Smooth muscle cell (in vitro differentiated cells): ENCODE data around the gene TEN1. TPM values are rescaled to one million over a fixed set of nuclear protein-coding genes. Genes with fewer than 3 reads are reported as not detected.

ENCODE experiments used
- DNase-seq: peaks from one replicate; lab custom pipeline; 2025; ENCODE audit not compliant: unreplicated experiment; lab: John Stamatoyannopoulos, UW
- H2AFZ ChIP-seq: fragments of 200-600 bp; sonication (generic); 2 replicates; pipeline ENCODE4 v1.6.0; 2016; ENCODE audit warnings: antibody characterized with exemption, low read depth, mild to moderate bottlenecking
- H3F3A ChIP-seq: fragments of 200-600 bp; sonication (generic); 2 replicates; pipeline ENCODE4 v1.6.0; 2017; ENCODE audit warnings: antibody characterized with exemption, low read depth
- H3K27ac ChIP-seq: fragments of 200-600 bp; sonication (generic); 2 replicates; pipeline ENCODE4 v1.5.1; 2016; ENCODE audit warnings: low read depth, mild to moderate bottlenecking
- H3K27me3 ChIP-seq: fragments of 200-600 bp; sonication (generic); 2 replicates; pipeline ENCODE4 v1.6.1; 2016; ENCODE audit warnings: low read depth, mild to moderate bottlenecking
- H3K36me3 ChIP-seq: fragments of 200-600 bp; sonication (generic); 2 replicates; pipeline ENCODE4 v1.5.1; 2016; ENCODE audit warnings: low read depth
- H3K4me1 ChIP-seq: fragments of 200-600 bp; sonication (generic); 2 replicates; pipeline ENCODE4 v1.5.1; 2016; ENCODE audit warnings: low read depth
- H3K4me2 ChIP-seq: fragments of 200-600 bp; sonication (generic); 2 replicates; pipeline ENCODE4 v1.6.0; 2016; ENCODE audit warnings: mild to moderate bottlenecking
- H3K4me3 ChIP-seq: fragments of 200-600 bp; sonication (generic); 2 replicates; pipeline ENCODE4 v1.5.1; 2016; ENCODE audit warnings: mild to moderate bottlenecking
- H3K79me2 ChIP-seq: fragments of 200-600 bp; sonication (generic); 2 replicates; pipeline ENCODE4 v1.6.0; 2016; ENCODE audit warnings: low read depth, mild to moderate bottlenecking
- H3K9ac ChIP-seq: fragments of 200-600 bp; sonication (generic); 2 replicates; pipeline ENCODE4 v1.6.0; 2016; ENCODE audit warnings: low read depth
- H3K9me3 ChIP-seq: fragments of 200-600 bp; sonication (generic); replicated peaks from 2 replicates; pipeline ENCODE4 v1.5.1; 2016; ENCODE audit warnings: low read depth
- H4K20me1 ChIP-seq: fragments of 200-600 bp; sonication (generic); 2 replicates; pipeline ENCODE4 v1.6.0; 2016; ENCODE audit warnings: low read depth
- WGBS: methylation state at CpG from one replicate; pipeline ENCODE4 v1.1.7; 2016; ENCODE audit warnings: low lambda C conversion rate; 5-methylcytosine and 5-hydroxymethylcytosine counted together
- polyA plus RNA-seq: library from polyadenylated mRNA; unstranded; fragments of >200 nt; fragmentation: Nextera tagmentation; extraction: Ambion mirVana; gene quantifications from 2 replicates; pipeline ENCODE4 v1.2.1, GENCODE V29; 2016
- total RNA-seq: library from RNA; depleted of rRNA; stranded (reverse); fragments of >200 nt; gene quantifications from 2 replicates; pipeline ENCODE4 v1.2.3, GENCODE V29; 2014
- TF ChIP-seq, protein P1 (sequence below): fragments of 200-600 bp; sonication (generic); IDR thresholded peaks from 2 replicates; pipeline ENCODE4 v1.5.1; 2017; ENCODE audit warnings: borderline replicate concordance, mild to moderate bottlenecking, antibody characterized with exemption; ENCODE audit not compliant: insufficient read depth, poor library complexity, severe bottlenecking

TEN1 gene
- total and polyA plus RNA-seq, 2 experiments from 2014 or later, result 15.5 to 19.2 TPM

DNA sequence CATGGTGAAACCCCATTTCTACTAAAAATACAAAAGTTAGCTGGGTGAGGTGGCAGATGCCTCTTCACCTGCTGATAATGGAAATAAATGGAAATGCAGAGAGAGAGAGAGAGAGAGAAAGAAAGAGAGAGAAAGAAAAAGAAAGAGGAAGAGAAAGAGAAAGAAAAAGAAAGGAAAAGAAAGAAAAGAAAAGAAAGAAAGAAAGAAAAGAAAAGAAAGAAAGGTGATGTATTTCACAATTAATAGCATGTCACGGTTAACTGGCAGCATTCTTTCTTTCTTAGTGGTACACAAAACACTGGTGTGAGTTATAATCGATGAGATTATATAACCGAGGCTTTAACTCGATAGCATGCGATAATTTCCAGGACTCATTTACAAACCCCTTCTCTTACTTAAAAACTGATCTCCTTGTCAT is 3.3 kb upstream of the TEN1 start:
- TF ChIP-seq, protein P1, sequence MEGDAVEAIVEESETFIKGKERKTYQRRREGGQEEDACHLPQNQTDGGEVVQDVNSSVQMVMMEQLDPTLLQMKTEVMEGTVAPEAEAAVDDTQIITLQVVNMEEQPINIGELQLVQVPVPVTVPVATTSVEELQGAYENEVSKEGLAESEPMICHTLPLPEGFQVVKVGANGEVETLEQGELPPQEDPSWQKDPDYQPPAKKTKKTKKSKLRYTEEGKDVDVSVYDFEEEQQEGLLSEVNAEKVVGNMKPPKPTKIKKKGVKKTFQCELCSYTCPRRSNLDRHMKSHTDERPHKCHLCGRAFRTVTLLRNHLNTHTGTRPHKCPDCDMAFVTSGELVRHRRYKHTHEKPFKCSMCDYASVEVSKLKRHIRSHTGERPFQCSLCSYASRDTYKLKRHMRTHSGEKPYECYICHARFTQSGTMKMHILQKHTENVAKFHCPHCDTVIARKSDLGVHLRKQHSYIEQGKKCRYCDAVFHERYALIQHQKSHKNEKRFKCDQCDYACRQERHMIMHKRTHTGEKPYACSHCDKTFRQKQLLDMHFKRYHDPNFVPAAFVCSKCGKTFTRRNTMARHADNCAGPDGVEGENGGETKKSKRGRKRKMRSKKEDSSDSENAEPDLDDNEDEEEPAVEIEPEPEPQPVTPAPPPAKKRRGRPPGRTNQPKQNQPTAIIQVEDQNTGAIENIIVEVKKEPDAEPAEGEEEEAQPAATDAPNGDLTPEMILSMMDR, result no peak
- no peak for DNase-seq
- no peaks in the 10 kb centered on the region for H3K4me1 ChIP-seq
- H4K20me1 ChIP-seq, result peaks cover 66% of the 10 kb centered on the region
- peak overlapping the region; percentile 74 for H3K4me3 ChIP-seq
- H3K9me3 ChIP-seq, result no peaks in the 10 kb centered on the region
- 91% methylated on average over 5 of the region's 5 CpGs for WGBS
- peaks cover 73% of the 10 kb centered on the region for H3K79me2 ChIP-seq
- peak overlapping the region; percentile 85 for H3K4me2 ChIP-seq
- H3K27ac ChIP-seq, result no peak overlapping the region
- H2AFZ ChIP-seq, result no peak overlapping the region
- peaks cover 11% of the 10 kb centered on the region for H3F3A ChIP-seq
- H3K36me3 ChIP-seq, result no peaks in the 10 kb centered on the region
- no peak overlapping the region for H3K9ac ChIP-seq
- no peaks in the 10 kb centered on the region for H3K27me3 ChIP-seq

DNA sequence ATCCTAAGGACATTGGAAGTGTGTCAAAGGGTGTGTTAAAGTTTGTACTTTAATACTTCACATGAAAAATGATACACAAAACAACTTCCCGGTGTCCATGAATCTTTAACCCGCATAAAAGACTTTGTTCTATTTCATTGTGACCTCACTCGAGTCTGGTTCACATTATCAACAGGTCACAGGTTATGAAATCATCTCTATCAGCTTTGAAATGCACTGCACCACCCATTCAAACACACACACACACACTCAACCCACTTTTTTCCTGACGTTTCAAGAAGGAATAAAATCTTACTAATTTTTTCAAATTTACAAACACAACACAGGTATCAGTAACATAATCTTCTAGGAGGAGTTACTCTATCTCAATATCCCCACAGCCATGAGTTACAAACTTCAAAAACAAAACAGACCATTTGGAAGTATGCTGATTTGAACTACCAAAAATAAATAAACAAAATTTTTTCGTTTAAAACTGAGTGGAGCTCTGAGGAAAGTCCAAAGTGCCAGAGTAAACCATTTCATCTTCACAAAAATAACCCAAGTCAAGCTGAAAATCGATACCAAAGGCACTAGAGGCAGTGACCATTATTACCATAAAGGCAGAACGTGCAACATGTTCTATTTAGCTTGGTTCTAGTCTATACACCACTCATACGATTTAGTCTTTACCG is 2.7 kb upstream of the TEN1 start:
- peaks cover 16% of the 10 kb centered on the region for H3F3A ChIP-seq
- peak overlapping the region; percentile 85 for H3K4me2 ChIP-seq
- no peaks in the 10 kb centered on the region for H3K36me3 ChIP-seq
- WGBS, result 82% methylated on average over 9 of the region's 9 CpGs
- no peak overlapping the region for H3K27ac ChIP-seq
- peaks cover 69% of the 10 kb centered on the region for H3K79me2 ChIP-seq
- H3K27me3 ChIP-seq, result no peaks in the 10 kb centered on the region
- TF ChIP-seq, protein P1, result no peak
- no peak overlapping the region for H3K9ac ChIP-seq
- H3K9me3 ChIP-seq, result no peaks in the 10 kb centered on the region
- peak overlapping the region; percentile 74 for H3K4me3 ChIP-seq
- no peak overlapping the region for H2AFZ ChIP-seq
- H4K20me1 ChIP-seq, result peaks cover 60% of the 10 kb centered on the region
- no peaks in the 10 kb centered on the region for H3K4me1 ChIP-seq
- DNase-seq, result no peak

DNA sequence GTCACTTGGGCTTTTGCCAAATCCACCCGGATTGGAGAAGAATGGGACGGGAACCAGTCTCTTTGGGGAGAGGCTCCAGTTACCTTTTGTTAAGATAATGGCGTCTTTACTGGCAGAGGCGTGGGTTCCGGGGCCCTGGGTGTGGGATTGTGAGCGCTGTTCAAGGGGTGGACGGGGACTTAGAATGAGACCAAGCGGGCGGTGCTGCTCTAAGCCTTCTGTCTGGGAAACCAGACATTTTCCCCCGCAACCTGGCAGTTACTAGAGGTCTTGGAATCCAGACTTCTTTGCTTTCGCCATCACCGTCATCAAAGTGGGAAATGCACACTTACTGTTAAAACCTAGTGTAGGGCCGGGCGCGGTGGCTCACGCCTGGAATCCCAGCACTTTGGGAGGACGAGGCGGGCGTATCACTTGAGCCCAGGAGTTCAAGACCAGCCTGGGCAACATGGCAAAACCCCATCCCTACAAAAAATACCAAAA is 706 bp downstream of the TEN1 start:
- H3K36me3 ChIP-seq, result no peaks in the 10 kb centered on the region
- H4K20me1 ChIP-seq, result peaks cover 26% of the 10 kb centered on the region
- H2AFZ ChIP-seq, result no peak overlapping the region
- TF ChIP-seq, protein P1, result no peak
- H3K9ac ChIP-seq, result peak overlapping the region; percentile 99
- H3K4me3 ChIP-seq, result peak overlapping the region; percentile 74
- H3K27ac ChIP-seq, result peak overlapping the region; percentile 100
- peaks cover 36% of the 10 kb centered on the region for H3K79me2 ChIP-seq
- DNase-seq, result no peak
- peaks cover 15% of the 10 kb centered on the region for H3K4me1 ChIP-seq
- H3K27me3 ChIP-seq, result no peaks in the 10 kb centered on the region
- peaks cover 23% of the 10 kb centered on the region for H3F3A ChIP-seq
- H3K9me3 ChIP-seq, result no peaks in the 10 kb centered on the region
- H3K4me2 ChIP-seq, result peak overlapping the region; percentile 85
- 3% methylated on average over 19 of the region's 19 CpGs for WGBS
